Hepatic stellate cell (primary cell): ENCODE measurements around the gene NFATC2IP.
"Not testable (repeated sequence)": the region's sequence is repeated elsewhere in the genome, so short reads cannot be mapped to it uniquely, and the experiment has no call there.

Experiments used
- DNase-seq: peaks from one replicate; pipeline ENCODE4 v3.0.0; 2011; ENCODE audit warnings: low spot score

The NFATC2IP gene

GRCh38 chr16:28926284-28926683 lies 24.5 kb upstream of the NFATC2IP start:
- DNase-seq: not testable (repeated sequence)

GRCh38 chr16:28927815-28928214 lies 22.9 kb upstream of the NFATC2IP start:
- no peak for DNase-seq

GRCh38 chr16:28930203-28930602 lies 20.5 kb upstream of the NFATC2IP start:
- DNase-seq: no peak

GRCh38 chr16:28930652-28931051 lies 20.1 kb upstream of the NFATC2IP start:
- no peak for DNase-seq

GRCh38 chr16:28931801-28932225 lies 18.9 kb upstream of the NFATC2IP start, which contains the start of gene CD19:
Gene CD19 (plus strand): TSS chr16:28931971. CDS start chr16:28932001, 30 bp downstream.
- DNase-seq: no peak

GRCh38 chr16:28932339-28933141 lies 18.2 kb upstream of the NFATC2IP start:
- no peak for DNase-seq

GRCh38 chr16:28933171-28933570 lies 17.6 kb upstream of the NFATC2IP start:
- no peak for DNase-seq

GRCh38 chr16:28935346-28935745 lies 15.4 kb upstream of the NFATC2IP start:
- DNase-seq: peak; percentile 40

- peak; percentile 71 for DNase-seq
Measured at GRCh38 chr16:28935924-28936783, 14.6 kb upstream of the NFATC2IP start.

- no peak for DNase-seq
Measured at GRCh38 chr16:28936784-28937155, 14.0 kb upstream of the NFATC2IP start.

- DNase-seq: no peak
Measured at GRCh38 chr16:28937222-28937876, 13.4 kb upstream of the NFATC2IP start.

GRCh38 chr16:28938721-28939120 lies 12.0 kb upstream of the NFATC2IP start:
- no peak for DNase-seq

- DNase-seq: not testable (repeated sequence)
Measured at GRCh38 chr16:28939825-28940224, 10.9 kb upstream of the NFATC2IP start.

GRCh38 chr16:28943281-28943680 lies 7.5 kb upstream of the NFATC2IP start:
- no peak for DNase-seq

- no peak for DNase-seq
Measured at GRCh38 chr16:28946681-28947080, 4.1 kb upstream of the NFATC2IP start.

GRCh38 chr16:28951410-28951943 lies 740 bp downstream of the NFATC2IP start:
- no peak for DNase-seq

- DNase-seq: no peak
Measured at GRCh38 chr16:28958216-28958615, 7.5 kb downstream of the NFATC2IP start.

- DNase-seq: no peak
Measured at GRCh38 chr16:28958836-28959235, 8.1 kb downstream of the NFATC2IP start.

- no peak for DNase-seq
Measured at GRCh38 chr16:28964072-28964471, 13.3 kb downstream of the NFATC2IP start.

GRCh38 chr16:28964496-28964895 lies 13.8 kb downstream of the NFATC2IP start:
- no peak for DNase-seq

- no peak for DNase-seq
Measured at GRCh38 chr16:28967156-28967555, 16.4 kb downstream of the NFATC2IP start.

GRCh38 chr16:28969696-28970095 lies 19.0 kb downstream of the NFATC2IP start:
- not testable (repeated sequence) for DNase-seq
